GM23338 (cell line): ENCODE results near the gene UNC45B. TPM values are rescaled to one million over a fixed set of nuclear protein-coding genes. Genes with fewer than 3 reads are reported as not detected.
A peak's percentile ranks its signal among the peaks of the same experiment; 100 is the strongest.

ENCODE experiments used
- ATAC-seq: fragments of 200-7000 bp; cut with Tn5 transposase; 3 replicates; pipeline ENCODE4 v1.9.1; 2020
- DNase-seq: peaks from one replicate; pipeline ENCODE4 v3.0.0-alpha.2; 2015; ENCODE audit warnings: low spot score
- H2AFZ ChIP-seq: fragments of 200-600 bp; sonication (generic); 2 replicates; pipeline ENCODE4 v1.8.0; 2016; ENCODE audit warnings: antibody characterized with exemption, mild to moderate bottlenecking, moderate library complexity
- H3F3A ChIP-seq: fragments of 200-600 bp; sonication (generic); replicated peaks from 2 replicates; pipeline ENCODE4 v1.8.0; 2017; ENCODE audit warnings: antibody characterized with exemption, mixed run types, low read depth
- H3K27ac ChIP-seq: fragments of 200-600 bp; sonication (generic); 2 replicates; pipeline ENCODE4 v1.6.1; 2016; ENCODE audit warnings: low read depth
- H3K27me3 ChIP-seq: fragments of 200-600 bp; sonication (generic); 2 replicates; pipeline ENCODE4 v1.8.0; 2016; ENCODE audit warnings: mild to moderate bottlenecking, mixed run types, moderate library complexity; ENCODE audit not compliant: insufficient read depth
- H3K36me3 ChIP-seq: fragments of 200-600 bp; sonication (generic); 2 replicates; pipeline ENCODE4 v1.8.0; 2016; ENCODE audit warnings: mild to moderate bottlenecking; ENCODE audit not compliant: insufficient read depth
- H3K4me1 ChIP-seq: fragments of 200-600 bp; sonication (generic); 2 replicates; pipeline ENCODE4 v1.8.0; 2016; ENCODE audit warnings: mild to moderate bottlenecking, moderate library complexity; ENCODE audit not compliant: insufficient read depth
- H3K4me2 ChIP-seq: fragments of 200-600 bp; sonication (generic); 2 replicates; pipeline ENCODE4 v1.7.1; 2017; ENCODE audit warnings: mixed run types
- H3K4me3 ChIP-seq: fragments of 200-600 bp; sonication (generic); 2 replicates; pipeline ENCODE4 v1.6.1; 2016; ENCODE audit warnings: mixed run types
- H3K79me2 ChIP-seq: fragments of 200-600 bp; sonication (generic); replicated peaks from 2 replicates; pipeline ENCODE4 v1.8.0; 2017; ENCODE audit warnings: mild to moderate bottlenecking; ENCODE audit not compliant: insufficient read depth
- H3K9me2 ChIP-seq: fragments of 200-600 bp; sonication (generic); 2 replicates; pipeline ENCODE4 v1.8.0; 2017; ENCODE audit not compliant: insufficient read depth
- H4K20me1 ChIP-seq: fragments of 200-600 bp; sonication (generic); replicated peaks from 2 replicates; pipeline ENCODE4 v1.8.0; 2017; ENCODE audit warnings: mild to moderate bottlenecking; ENCODE audit not compliant: insufficient read depth
- H3K27ac Mint-ChIP-seq: 2 replicates; pipeline ENCODE4 v1.8.0; 2020; ENCODE audit warnings: inconsistent platforms, mild to moderate bottlenecking, moderate library complexity, mixed read lengths
- H3K27me3 Mint-ChIP-seq: 3 replicates; pipeline ENCODE4 v1.8.0; 2022; ENCODE audit warnings: low read depth, mild to moderate bottlenecking, moderate library complexity, mixed read lengths, inconsistent platforms; ENCODE audit not compliant: insufficient read depth, poor library complexity
- H3K36me3 Mint-ChIP-seq: 3 replicates; pipeline ENCODE4 v1.8.0; 2021; ENCODE audit warnings: low read depth, mild to moderate bottlenecking, inconsistent platforms, moderate library complexity, mixed read lengths
- H3K4me1 Mint-ChIP-seq: 3 replicates; pipeline ENCODE4 v1.8.0; 2020; ENCODE audit warnings: mild to moderate bottlenecking, inconsistent platforms, mixed read lengths
- H3K4me3 Mint-ChIP-seq: 3 replicates; pipeline ENCODE4 v1.8.0; 2021; ENCODE audit warnings: moderate library complexity, mild to moderate bottlenecking, inconsistent platforms, mixed read lengths
- H3K9me3 Mint-ChIP-seq: 3 replicates; pipeline ENCODE4 v1.8.0; 2020; ENCODE audit warnings: moderate library complexity, mild to moderate bottlenecking, inconsistent platforms, mixed read lengths
- CREB1 ChIP-seq: fragments of 250-450 bp; sonication (Bioruptor Pico); IDR thresholded peaks from 2 replicates; pipeline ENCODE4 v1.5.0; 2020; ENCODE audit warnings: low read depth, mild to moderate bottlenecking, moderate library complexity
- CTCF ChIP-seq, 2 experiments: fragments of 200-600 bp in 1 of 2; sonication (generic) in 1 of 2; conservative IDR thresholded peaks; 2 replicates each; pipeline versions ENCODE4 v1.5.1 to v1.6.1; 2016 to 2017; ENCODE audit warnings: antibody characterized with exemption in 2 of 2, low read depth in 2 of 2, mild to moderate bottlenecking in 2 of 2, moderate library complexity in 1 of 2
- ETS1 ChIP-seq: IDR thresholded peaks from 2 replicates; pipeline ENCODE4 v1.6.1; 2016; ENCODE audit warnings: antibody characterized with exemption
- JUNB ChIP-seq: IDR thresholded peaks from one replicate; pipeline ENCODE4 v1.6.1; 2016; ENCODE audit warnings: antibody characterized with exemption; ENCODE audit not compliant: unreplicated experiment
- POLR2AphosphoS5 ChIP-seq: IDR thresholded peaks from 2 replicates; pipeline ENCODE4 v1.6.1; 2016; ENCODE audit warnings: antibody characterized with exemption, low read depth
- STAT1 ChIP-seq: IDR thresholded peaks from one replicate; pipeline ENCODE4 v1.6.1; 2016; ENCODE audit warnings: antibody characterized with exemption; ENCODE audit not compliant: unreplicated experiment
- ZNF114 ChIP-seq: fragments of 250-450 bp; sonication (Bioruptor Pico); IDR thresholded peaks from 2 replicates; pipeline ENCODE4 v1.5.0; 2020; ENCODE audit warnings: mild to moderate bottlenecking, moderate library complexity
- ZNF331 ChIP-seq: fragments of 250-450 bp; sonication (Bioruptor Pico); IDR thresholded peaks from 2 replicates; pipeline ENCODE4 v1.5.0; 2020; ENCODE audit warnings: low read depth, mild to moderate bottlenecking, moderate library complexity
- polyA plus RNA-seq: library from polyadenylated mRNA; unstranded; fragments of >200 nt; fragmentation: Nextera tagmentation; extraction: Ambion mirVana; gene quantifications from 2 replicates; pipeline ENCODE4 v1.2.1, GENCODE V29; 2016
- total RNA-seq: library from RNA; depleted of rRNA; stranded (reverse); fragments of >200 nt; shearing (Covaris generic); gene quantifications from 2 replicates; pipeline ENCODE4 v1.2.3, GENCODE V29; 2014
- TF ChIP-seq, protein P1 (sequence below): IDR thresholded peaks from one replicate; pipeline ENCODE4 v1.6.1; 2018; ENCODE audit warnings: antibody characterized with exemption; ENCODE audit not compliant: unreplicated experiment

Gene UNC45B
- total and polyA plus RNA-seq, 2 experiments from 2014 or later = 0.03 TPM; not detected in 1

DNA sequence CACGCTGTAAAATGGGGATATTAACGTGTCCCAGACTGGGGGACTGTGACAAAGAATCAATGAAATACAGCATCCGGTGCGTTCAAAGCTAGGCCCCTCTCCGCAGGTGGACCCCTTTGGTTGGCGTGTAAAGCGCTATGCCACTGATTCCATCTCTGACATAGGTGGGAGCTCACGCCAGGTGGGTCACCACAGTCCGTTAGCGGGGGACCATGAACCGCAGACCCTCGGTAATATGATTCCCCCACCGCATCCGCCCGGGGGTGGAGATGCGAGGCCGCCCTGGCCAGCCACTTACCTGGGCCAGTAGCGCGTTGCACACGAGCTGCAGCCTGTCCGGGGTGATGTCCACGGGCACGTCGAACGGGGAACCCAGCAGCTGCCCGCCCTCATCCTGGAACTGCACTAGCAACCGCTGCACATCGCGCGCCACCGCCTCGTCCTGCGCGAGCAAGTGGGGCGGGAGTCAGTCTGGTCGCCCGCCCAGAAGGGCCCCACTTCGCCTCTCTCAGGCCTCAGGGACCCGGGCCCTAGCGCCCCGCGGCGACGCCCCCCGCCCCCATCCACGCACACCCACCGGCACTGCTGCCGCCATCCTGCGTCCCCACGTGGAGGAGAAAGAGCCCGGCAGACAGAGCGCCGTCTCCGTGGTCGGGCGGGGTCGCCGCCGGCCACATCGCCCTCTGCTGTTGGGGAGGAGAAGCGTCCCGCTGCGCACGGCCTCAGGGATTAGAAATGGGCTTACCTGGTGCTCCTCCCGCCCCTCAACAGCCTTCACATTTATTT is 5.7 kb upstream of the UNC45B start, which contains the start of gene NLE1:
Gene NLE1 (minus strand): TSS at position 623 of the 786 bp plus-strand sequence. CDS start 28 bp downstream, at position 595.
- no peak within 1 kb of the TSS for H3K27ac ChIP-seq
- ATAC-seq (peak; percentile 94), DNase-seq (peak; percentile 84)
- peak within 1 kb of the TSS; percentile 82 for H3K27ac Mint-ChIP-seq
- peaks cover 27% of the 10 kb centered on the region for H3K79me2 ChIP-seq
- peaks cover 6% of the 10 kb centered on the region; the same call in 1 of the 2 replicates for H3K4me1 ChIP-seq
- H3K27me3 ChIP-seq = no peaks in the 10 kb centered on the region
- H3K9me3 Mint-ChIP-seq = no peaks in the 10 kb centered on the region
- TF ChIP-seq CREB1 (CRISPR knock-in tag) (peak; percentile 66), ZNF331 (CRISPR knock-in tag) (no peak), JUNB (no peak), POLR2AphosphoS5 (peak; percentile 85), ETS1 (peak; percentile 66; the same call in 1 of the 2 replicates), CTCF (conservative IDR thresholded peaks at IDR 0.05; ENCODE audit: low read depth in 2 of 2) (peak; percentile 70 to 88)
- H3K4me3 ChIP-seq = peak within 1 kb of the TSS; percentile 98
- peaks cover 7% of the 10 kb centered on the region; the same call in 2 of the 3 replicates for H3K4me1 Mint-ChIP-seq
- peaks cover 27% of the 10 kb centered on the region for H3K36me3 Mint-ChIP-seq
- peaks cover 25% of the 10 kb centered on the region for H3K36me3 ChIP-seq
- peak within 1 kb of the TSS; percentile 95 for H2AFZ ChIP-seq
- H3K4me2 ChIP-seq = peak within 1 kb of the TSS; percentile 90
- peak within 1 kb of the TSS; percentile 87 for H3K4me3 Mint-ChIP-seq
- H3K27me3 Mint-ChIP-seq = peaks cover 14% of the 10 kb centered on the region
- peaks cover 18% of the 10 kb centered on the region for H4K20me1 ChIP-seq
- 0 out of 2 replicates have a peak, but pooled peaks cover 7% of the 10 kb centered on the region for H3F3A ChIP-seq
- H3K9me2 ChIP-seq = no peaks in the 10 kb centered on the region

DNA sequence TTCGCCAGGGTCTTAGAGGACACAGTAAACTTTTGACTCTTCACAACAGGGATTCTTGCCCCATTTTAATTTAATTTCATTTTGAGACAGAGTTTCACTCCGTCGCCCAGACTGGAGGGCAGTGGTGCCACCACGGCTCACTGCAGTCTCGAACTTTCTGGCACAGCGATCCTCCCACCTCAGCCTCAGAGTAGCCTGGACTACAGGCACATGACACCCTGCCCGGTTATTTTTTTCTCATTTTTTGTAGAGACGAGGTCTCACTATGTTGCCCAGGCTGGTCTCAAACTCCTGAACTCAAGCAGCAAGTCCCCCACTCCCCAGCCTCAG is 5.2 kb upstream of the UNC45B start:
- H2AFZ ChIP-seq = peak overlapping the region; percentile 95
- H3K27me3 ChIP-seq = no peaks in the 10 kb centered on the region
- peak overlapping the region; percentile 82; the same call in 1 of the 2 replicates for H3K27ac Mint-ChIP-seq
- no peaks in the 10 kb centered on the region for H3K9me2 ChIP-seq
- H3K36me3 Mint-ChIP-seq = peaks cover 22% of the 10 kb centered on the region
- H3K4me2 ChIP-seq = peak overlapping the region; percentile 90
- peaks cover 18% of the 10 kb centered on the region for H3K27me3 Mint-ChIP-seq
- peaks cover 27% of the 10 kb centered on the region for H3K79me2 ChIP-seq
- peak overlapping the region; percentile 87 for H3K4me3 Mint-ChIP-seq
- H3K4me1 ChIP-seq = peaks cover 6% of the 10 kb centered on the region; the same call in 1 of the 2 replicates
- H3K4me3 ChIP-seq = peak overlapping the region; percentile 98
- peaks cover 18% of the 10 kb centered on the region for H4K20me1 ChIP-seq
- peaks cover 19% of the 10 kb centered on the region for H3K36me3 ChIP-seq
- H3K27ac ChIP-seq = no peak overlapping the region
- H3K9me3 Mint-ChIP-seq = no peaks in the 10 kb centered on the region
- ATAC-seq (peak; percentile 20), DNase-seq (no peak)
- peaks cover 12% of the 10 kb centered on the region; the same call in 2 of the 3 replicates for H3K4me1 Mint-ChIP-seq
- 0 out of 2 replicates have a peak, but pooled peaks cover 7% of the 10 kb centered on the region for H3F3A ChIP-seq
- TF ChIP-seq STAT1 (no peak), ZNF331 (CRISPR knock-in tag) (no peak), ZNF114 (CRISPR knock-in tag) (no peak), ETS1 (no peak), CTCF (conservative IDR thresholded peaks at IDR 0.05; ENCODE audit: low read depth in 2 of 2) (no peak)
- TF ChIP-seq, protein P1, sequence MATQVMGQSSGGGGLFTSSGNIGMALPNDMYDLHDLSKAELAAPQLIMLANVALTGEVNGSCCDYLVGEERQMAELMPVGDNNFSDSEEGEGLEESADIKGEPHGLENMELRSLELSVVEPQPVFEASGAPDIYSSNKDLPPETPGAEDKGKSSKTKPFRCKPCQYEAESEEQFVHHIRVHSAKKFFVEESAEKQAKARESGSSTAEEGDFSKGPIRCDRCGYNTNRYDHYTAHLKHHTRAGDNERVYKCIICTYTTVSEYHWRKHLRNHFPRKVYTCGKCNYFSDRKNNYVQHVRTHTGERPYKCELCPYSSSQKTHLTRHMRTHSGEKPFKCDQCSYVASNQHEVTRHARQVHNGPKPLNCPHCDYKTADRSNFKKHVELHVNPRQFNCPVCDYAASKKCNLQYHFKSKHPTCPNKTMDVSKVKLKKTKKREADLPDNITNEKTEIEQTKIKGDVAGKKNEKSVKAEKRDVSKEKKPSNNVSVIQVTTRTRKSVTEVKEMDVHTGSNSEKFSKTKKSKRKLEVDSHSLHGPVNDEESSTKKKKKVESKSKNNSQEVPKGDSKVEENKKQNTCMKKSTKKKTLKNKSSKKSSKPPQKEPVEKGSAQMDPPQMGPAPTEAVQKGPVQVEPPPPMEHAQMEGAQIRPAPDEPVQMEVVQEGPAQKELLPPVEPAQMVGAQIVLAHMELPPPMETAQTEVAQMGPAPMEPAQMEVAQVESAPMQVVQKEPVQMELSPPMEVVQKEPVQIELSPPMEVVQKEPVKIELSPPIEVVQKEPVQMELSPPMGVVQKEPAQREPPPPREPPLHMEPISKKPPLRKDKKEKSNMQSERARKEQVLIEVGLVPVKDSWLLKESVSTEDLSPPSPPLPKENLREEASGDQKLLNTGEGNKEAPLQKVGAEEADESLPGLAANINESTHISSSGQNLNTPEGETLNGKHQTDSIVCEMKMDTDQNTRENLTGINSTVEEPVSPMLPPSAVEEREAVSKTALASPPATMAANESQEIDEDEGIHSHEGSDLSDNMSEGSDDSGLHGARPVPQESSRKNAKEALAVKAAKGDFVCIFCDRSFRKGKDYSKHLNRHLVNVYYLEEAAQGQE = no peak
